MV-4-11 (cell line): ENCODE data around the gene PLIN5.

Source experiments
- DNase-seq: peaks from one replicate; lab custom pipeline; 2025; lab: John Stamatoyannopoulos, UW

PLIN5 gene

GRCh38 chr19:4568886-4569285 lies 33.9 kb upstream of the PLIN5 start:
- peak; percentile 89 for DNase-seq

- DNase-seq, result peak; percentile 53
Measured at GRCh38 chr19:4567584-4568071, 32.6 kb upstream of the PLIN5 start.

GRCh38 chr19:4566402-4567051 lies 31.5 kb upstream of the PLIN5 start:
- no peak for DNase-seq

GRCh38 chr19:4563562-4563961 lies 28.5 kb upstream of the PLIN5 start:
- DNase-seq, result peak; percentile 95

- DNase-seq, result peak; percentile 94
Measured at GRCh38 chr19:4562085-4562484, 27.1 kb upstream of the PLIN5 start.

- DNase-seq, result peak; percentile 68
Measured at GRCh38 chr19:4559569-4559968, 24.5 kb upstream of the PLIN5 start, which contains the start of gene SEMA6B. SEMA6B (minus strand) TSS chr19:4559684; CDS start chr19:4558457, 1,227 bp downstream.

GRCh38 chr19:4557971-4558941 lies 23.2 kb upstream of the PLIN5 start:
- no peak for DNase-seq

- DNase-seq, result no peak
Measured at GRCh38 chr19:4557144-4557970, 22.3 kb upstream of the PLIN5 start.

GRCh38 chr19:4556597-4557127 lies 21.6 kb upstream of the PLIN5 start:
- peak; percentile 34 for DNase-seq

GRCh38 chr19:4555657-4556561 lies 20.9 kb upstream of the PLIN5 start:
- no peak for DNase-seq

GRCh38 chr19:4554717-4555116 lies 19.7 kb upstream of the PLIN5 start:
- DNase-seq, result no peak

GRCh38 chr19:4553775-4554174 lies 18.8 kb upstream of the PLIN5 start:
- no peak for DNase-seq

- no peak for DNase-seq
Measured at GRCh38 chr19:4553092-4553695, 18.2 kb upstream of the PLIN5 start.

GRCh38 chr19:4552525-4552819 lies 17.4 kb upstream of the PLIN5 start:
- DNase-seq, result no peak

- no peak for DNase-seq
Measured at GRCh38 chr19:4550479-4551050, 15.5 kb upstream of the PLIN5 start.

- DNase-seq, result no peak
Measured at GRCh38 chr19:4550018-4550417, 15.0 kb upstream of the PLIN5 start.

- DNase-seq, result no peak
Measured at GRCh38 chr19:4548238-4548584, 13.2 kb upstream of the PLIN5 start.

GRCh38 chr19:4547303-4548237 lies 12.5 kb upstream of the PLIN5 start:
- DNase-seq, result peak; percentile 33
